Measurements from ENCODE around the gene TOMM40.
"Not testable (repeated sequence)": the region's sequence is repeated elsewhere in the genome, so short reads cannot be mapped to it uniquely, and the experiment has no call there.

The TOMM40 gene

DNA sequence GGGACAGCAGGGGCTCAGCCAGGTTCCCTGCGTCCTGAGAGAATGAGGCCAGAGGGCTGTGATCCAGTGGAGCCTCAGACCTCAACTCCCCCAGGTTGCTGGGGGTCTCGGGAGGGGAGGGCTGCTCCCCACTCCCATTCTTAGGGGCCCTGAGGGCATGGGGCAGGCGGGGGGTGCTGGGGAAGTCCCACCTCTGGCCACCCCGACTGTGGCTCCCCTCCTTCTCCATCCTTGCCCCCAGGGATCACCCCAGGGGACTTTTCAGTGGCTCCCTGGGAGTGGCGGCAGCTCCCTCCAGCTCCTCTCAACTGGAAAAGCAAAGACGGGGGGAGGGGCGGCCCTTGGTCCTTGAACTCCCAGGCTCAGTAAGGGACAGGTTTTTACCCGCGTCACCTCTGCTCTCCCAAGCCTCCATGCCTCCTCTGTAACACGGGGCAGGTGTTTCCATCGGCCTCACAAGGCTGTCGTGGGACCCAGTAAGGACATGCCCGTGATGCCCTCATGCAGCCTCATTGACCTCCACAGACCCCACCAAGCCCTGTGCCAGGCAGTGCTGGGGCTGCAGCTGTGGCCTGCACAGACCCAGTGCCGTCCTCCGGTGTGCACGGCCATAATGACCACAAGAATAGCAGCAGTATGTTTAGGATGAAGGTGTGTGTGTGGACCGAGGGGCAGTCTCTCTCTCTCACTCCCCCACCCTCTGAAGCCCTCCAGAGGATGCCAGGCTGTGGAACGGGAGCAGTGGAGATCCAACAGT, 11.6 kb upstream of the TOMM40 start:
- H3K4me3 ChIP-seq (ENCODE audit: control insufficient read depth, low read depth, low read length) = no peak overlapping the region
- no peak for TF ChIP-seq CTCF (IDR thresholded peaks at IDR 0.05; ENCODE audit: control insufficient read depth, insufficient read depth, low read depth, low read length, missing control alignments)
- no peak for DNase-seq (ENCODE audit: low read depth)

DNA sequence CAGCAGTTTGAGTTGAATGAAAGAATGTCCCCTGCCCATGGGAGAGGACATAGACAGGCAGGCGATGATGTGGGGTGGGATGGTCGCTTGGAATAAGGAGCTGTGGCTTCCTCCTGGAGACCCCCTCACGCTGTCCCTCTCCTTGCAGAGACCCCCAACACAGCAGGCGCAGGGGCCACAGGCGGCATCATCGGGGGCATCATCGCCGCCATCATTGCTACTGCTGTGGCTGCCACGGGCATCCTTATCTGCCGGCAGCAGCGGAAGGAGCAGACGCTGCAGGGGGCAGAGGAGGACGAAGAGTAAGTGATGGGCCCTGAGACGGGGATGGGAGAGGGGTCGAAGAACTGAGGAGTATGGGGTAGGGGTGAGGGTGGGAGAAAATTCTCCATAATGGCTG, 9.0 kb upstream of the TOMM40 start:
- no peak overlapping the region for H3K4me3 ChIP-seq (ENCODE audit: control insufficient read depth, low read depth, low read length)
- no peak for DNase-seq (ENCODE audit: low read depth)
- TF ChIP-seq CTCF (IDR thresholded peaks at IDR 0.05; ENCODE audit: control insufficient read depth, insufficient read depth, low read depth, low read length, missing control alignments) = no peak

- H3K4me3 ChIP-seq (ENCODE audit: control insufficient read depth, low read depth, low read length); DNase-seq (ENCODE audit: low read depth): not testable (repeated sequence)
Observed at GRCh38 chr19:44882619-44883397, 8.2 kb upstream of the TOMM40 start.

DNA sequence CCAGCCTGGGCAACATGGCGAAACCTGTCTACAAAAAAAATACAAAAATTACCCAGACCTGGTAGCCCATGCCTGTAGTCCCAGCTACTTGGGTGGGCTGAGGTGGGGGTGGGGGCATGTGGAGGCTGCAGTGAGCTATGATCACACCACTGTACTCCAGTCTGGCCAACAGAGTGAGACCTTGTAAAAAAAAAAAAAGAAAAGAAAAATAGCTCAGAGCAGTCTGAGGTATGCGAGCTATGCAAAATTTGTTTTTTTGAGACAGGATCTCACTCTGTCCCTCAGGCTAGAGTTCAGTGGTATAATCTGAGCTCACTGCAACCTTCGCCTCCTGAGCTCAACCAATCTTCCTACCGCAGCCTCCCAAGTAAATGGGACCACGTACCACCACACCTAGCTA, 7.1 kb upstream of the TOMM40 start:
- H3K4me3 ChIP-seq (ENCODE audit: control insufficient read depth, low read depth, low read length) = no peak overlapping the region
- DNase-seq (ENCODE audit: low read depth) = no peak
- no peak for TF ChIP-seq CTCF (IDR thresholded peaks at IDR 0.05; ENCODE audit: control insufficient read depth, insufficient read depth, low read depth, low read length, missing control alignments)

- H3K4me3 ChIP-seq (ENCODE audit: control insufficient read depth, low read depth, low read length) = no peak overlapping the region
- no peak for DNase-seq (ENCODE audit: low read depth)
- no peak for TF ChIP-seq CTCF (IDR thresholded peaks at IDR 0.05; ENCODE audit: control insufficient read depth, insufficient read depth, low read depth, low read length, missing control alignments)
Observed at GRCh38 chr19:44884566-44884965, 6.5 kb upstream of the TOMM40 start.

- no peak overlapping the region for H3K4me3 ChIP-seq (ENCODE audit: control insufficient read depth, low read depth, low read length)
- no peak for DNase-seq (ENCODE audit: low read depth)
- TF ChIP-seq CTCF (IDR thresholded peaks at IDR 0.05; ENCODE audit: control insufficient read depth, insufficient read depth, low read depth, low read length, missing control alignments) = no peak
Observed at GRCh38 chr19:44886141-44886540, 4.9 kb upstream of the TOMM40 start.

DNA sequence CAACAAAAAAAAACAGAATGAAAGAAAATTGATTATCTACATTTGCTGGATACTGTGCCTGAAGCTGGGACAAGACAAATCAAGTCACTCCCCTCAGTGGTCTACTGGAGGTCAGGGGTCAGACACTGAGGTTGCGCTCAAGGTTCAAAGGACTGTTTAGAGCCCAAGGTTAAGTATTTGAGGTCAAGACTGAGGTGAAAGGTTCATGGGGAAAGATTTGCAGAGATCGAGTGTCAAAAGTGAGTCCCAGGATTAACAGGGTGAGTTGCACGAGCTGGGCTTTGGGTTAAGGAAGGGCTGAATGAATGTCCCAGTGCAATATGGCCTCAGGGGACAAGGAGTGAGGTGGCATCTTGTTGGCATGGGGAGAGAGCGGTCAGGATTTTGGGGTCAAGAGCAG, 3.4 kb upstream of the TOMM40 start:
- no peak overlapping the region for H3K4me3 ChIP-seq (ENCODE audit: control insufficient read depth, low read depth, low read length)
- TF ChIP-seq CTCF (IDR thresholded peaks at IDR 0.05; ENCODE audit: control insufficient read depth, insufficient read depth, low read depth, low read length, missing control alignments) = no peak
- DNase-seq (ENCODE audit: low read depth) = no peak

DNA sequence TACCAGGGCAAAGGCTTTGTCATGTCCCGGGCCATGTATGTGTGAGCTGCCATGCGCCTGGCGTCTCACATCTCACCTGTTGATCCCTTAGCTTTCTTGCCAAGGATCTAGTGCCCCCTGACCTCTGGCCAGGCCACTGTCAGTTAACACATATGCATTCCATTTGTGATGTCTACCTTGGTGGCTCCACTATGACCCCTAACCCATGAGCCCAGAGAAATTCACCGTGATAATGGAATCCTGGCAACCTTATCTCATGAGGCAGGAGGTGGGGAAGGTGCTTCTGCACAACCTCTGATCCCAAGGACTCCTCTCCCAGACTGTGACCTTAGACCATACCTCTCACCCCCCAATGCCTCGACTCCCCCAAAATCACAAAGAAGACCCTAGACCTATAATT, 2.7 kb upstream of the TOMM40 start:
- not testable (repeated sequence) for DNase-seq (ENCODE audit: low read depth); H3K4me3 ChIP-seq (ENCODE audit: control insufficient read depth, low read depth, low read length)
